K562 (cell line): Measurements from ENCODE around the gene THRSP. TPM values are rescaled to one million over a fixed set of nuclear protein-coding genes. Genes with fewer than 3 reads are reported as not detected.
A peak's percentile ranks its signal among the peaks of the same experiment; 100 is the strongest.

ENCODE experiments used
- ARID1B ChIP-seq: fragments of 450-650 bp; IDR thresholded peaks from 2 replicates; pipeline ENCODE4 v1.6.1; 2016; ENCODE audit warnings: antibody characterized with exemption, mild to moderate bottlenecking, inconsistent platforms
- C11orf30 ChIP-seq: fragments of 450-650 bp; IDR thresholded peaks from 2 replicates; pipeline ENCODE4 v1.6.1; 2016; ENCODE audit warnings: low read depth, mild to moderate bottlenecking
- DPF2 ChIP-seq: fragments of 450-650 bp; IDR thresholded peaks from 2 replicates; pipeline ENCODE4 v1.6.1; 2016
- GATAD2A ChIP-seq: fragments of 450-650 bp; IDR thresholded peaks from 2 replicates; pipeline ENCODE4 v1.6.1; 2017
- HDAC8 ChIP-seq: fragments of 450-650 bp; IDR thresholded peaks from 2 replicates; pipeline ENCODE4 v1.6.1; 2016; ENCODE audit warnings: mild to moderate bottlenecking, missing genetic modification characterization, moderate library complexity, missing compliant biosample characterization
- JUND ChIP-seq, 2 experiments: IDR thresholded peaks; 2 replicates in 1 of 2; 3 replicates in 1 of 2; pipeline ENCODE4 v1.6.1; 2011; ENCODE audit warnings: borderline replicate concordance in 2 of 2, low read depth in 2 of 2, low read length in 2 of 2, improper control_type of control experiment in 1 of 2, missing biosample characterization in 1 of 2, missing genetic modification characterization in 1 of 2, missing genetic modification reagents in 1 of 2
- MLLT1 ChIP-seq, 2 experiments: fragments of 450-650 bp; IDR thresholded peaks; 2 replicates each; pipeline ENCODE4 v1.6.1; 2016
- MYC ChIP-seq, 2 experiments: fragments of 250-450 bp in 1 of 2; sonication (Bioruptor Pico) in 1 of 2; IDR thresholded peaks; 2 replicates each; pipeline versions ENCODE4 v1.5.1 to v1.6.1; 2012 to 2021; ENCODE audit warnings: low read depth in 2 of 2, borderline replicate concordance in 1 of 2, improper control_type of control experiment in 1 of 2, low read length in 1 of 2, mild to moderate bottlenecking in 1 of 2, moderate library complexity in 1 of 2
- NCOR1 ChIP-seq: fragments of 450-650 bp; IDR thresholded peaks from 2 replicates; pipeline ENCODE4 v1.6.1; 2016; ENCODE audit warnings: mild to moderate bottlenecking, moderate library complexity
- OTX1 ChIP-seq: fragments of 450-650 bp; formaldehyde crosslinking; IDR thresholded peaks from 2 replicates; pipeline ENCODE4 v1.4.0; 2022; ENCODE audit warnings: mild to moderate bottlenecking
- ZNF311 ChIP-seq: fragments of 250-450 bp; sonication (Bioruptor Pico); IDR thresholded peaks from 2 replicates; pipeline ENCODE4 v1.4.0; 2020; ENCODE audit warnings: mild to moderate bottlenecking, moderate library complexity
- polyA plus RNA-seq, 8 experiments: library from polyadenylated mRNA; depleted of rRNA in 4 of 8; stranded (reverse) in 5 of 8; unstranded in 3 of 8; fragments of >200 nt; fragmentation: Nextera tagmentation in 2 of 8; fragmentation: Illumina TruSeq in 1 of 8; extraction: Ambion mirVana in 2 of 8; extraction: Trizol in 1 of 8; gene quantifications; 2 replicates each; pipeline versions ENCODE4 v1.2.1 to v1.2.3, GENCODE V29; 2011 to 2014; ENCODE audit warnings: inconsistent platforms in 1 of 8, missing spikeins in 1 of 8
- total RNA-seq, 7 experiments: library from RNA; depleted of rRNA in 6 of 7; stranded (reverse); fragments of >200 nt in 6 of 7; fragmentation: Illumina TruSeq in 2 of 7; extraction: Trizol in 2 of 7; gene quantifications; 2 replicates each; pipeline versions ENCODE4 v1.2.1 to v1.2.3, GENCODE V29; 2011 to 2021; ENCODE audit warnings: low replicate concordance in 1 of 7
- TF ChIP-seq, protein P1 (sequence below), 2 experiments: fragments of 250-450 bp in 1 of 2; fragments of 450-650 bp in 1 of 2; sonication (Bioruptor Pico) in 1 of 2; IDR thresholded peaks; 2 replicates each; pipeline versions ENCODE4 v1.6.1 to v1.8.0; 2016 to 2021; ENCODE audit warnings: mild to moderate bottlenecking in 2 of 2, moderate library complexity in 2 of 2, missing compliant biosample characterization in 1 of 2, missing genetic modification characterization in 1 of 2
- TF ChIP-seq, protein P2 (sequence below), 2 experiments: fragments of 450-650 bp; conservative IDR thresholded peaks; 2 replicates each; pipeline ENCODE4 v1.6.1; 2017; ENCODE audit warnings: mild to moderate bottlenecking in 2 of 2, moderate library complexity in 2 of 2
- TF ChIP-seq, protein P3 (sequence below), 2 experiments: fragments of 450-650 bp; formaldehyde crosslinking in 1 of 2; IDR thresholded peaks; 2 replicates each; pipeline versions ENCODE4 v1.4.0 to v1.6.1; 2014 to 2020; ENCODE audit warnings: mild to moderate bottlenecking in 2 of 2, borderline replicate concordance in 1 of 2, low read depth in 1 of 2

THRSP gene
- total and polyA plus RNA-seq, 9 of the 15 experiments (the other 6 are each of a cell fraction or from before 2014, with no cell fraction given), result 0.23 to 0.56 (median 0.31) TPM; not detected in 2

GRCh38 chr11:78034623-78035022, 29.0 kb upstream of the THRSP start (continued):
- TF ChIP-seq, protein P1, sequence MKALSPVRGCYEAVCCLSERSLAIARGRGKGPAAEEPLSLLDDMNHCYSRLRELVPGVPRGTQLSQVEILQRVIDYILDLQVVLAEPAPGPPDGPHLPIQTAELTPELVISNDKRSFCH (CRISPR knock-in tag; IDR thresholded peaks at IDR 0.05), result no peak
- TF ChIP-seq, protein P1 (tag; IDR thresholded peaks at IDR 0.05), result 0 out of 2 replicates have a peak, but pooled peaks have one; percentile 61
- TF ChIP-seq ZNF311 (CRISPR knock-in tag) (no peak), GATAD2A (no peak), DPF2 (peak; percentile 59), ARID1B (peak; percentile 37; the same call in 1 of the 2 replicates), MYC (IDR thresholded peaks at IDR 0.05; ENCODE audit: low read depth, low read length) (peak; percentile 62; the same call in 1 of the 2 replicates), MYC (CRISPR knock-in tag; IDR thresholded peaks at IDR 0.05; ENCODE audit: borderline replicate concordance, low read depth) (no peak), MLLT1 (IDR thresholded peaks at IDR 0.05) (no peak), NCOR1 (no peak), C11orf30 (peak; percentile 25; the same call in 1 of the 2 replicates), JUND (IDR thresholded peaks at IDR 0.05; ENCODE audit: borderline replicate concordance, low read depth, low read length) (peak; percentile 84), JUND (tag; IDR thresholded peaks at IDR 0.05; ENCODE audit: borderline replicate concordance, low read depth, low read length) (peak; percentile 78; the same call in 2 of the 3 replicates), HDAC8 (tag) (peak; percentile 83; the same call in 1 of the 2 replicates), OTX1 (no peak)
- TF ChIP-seq, protein P2, sequence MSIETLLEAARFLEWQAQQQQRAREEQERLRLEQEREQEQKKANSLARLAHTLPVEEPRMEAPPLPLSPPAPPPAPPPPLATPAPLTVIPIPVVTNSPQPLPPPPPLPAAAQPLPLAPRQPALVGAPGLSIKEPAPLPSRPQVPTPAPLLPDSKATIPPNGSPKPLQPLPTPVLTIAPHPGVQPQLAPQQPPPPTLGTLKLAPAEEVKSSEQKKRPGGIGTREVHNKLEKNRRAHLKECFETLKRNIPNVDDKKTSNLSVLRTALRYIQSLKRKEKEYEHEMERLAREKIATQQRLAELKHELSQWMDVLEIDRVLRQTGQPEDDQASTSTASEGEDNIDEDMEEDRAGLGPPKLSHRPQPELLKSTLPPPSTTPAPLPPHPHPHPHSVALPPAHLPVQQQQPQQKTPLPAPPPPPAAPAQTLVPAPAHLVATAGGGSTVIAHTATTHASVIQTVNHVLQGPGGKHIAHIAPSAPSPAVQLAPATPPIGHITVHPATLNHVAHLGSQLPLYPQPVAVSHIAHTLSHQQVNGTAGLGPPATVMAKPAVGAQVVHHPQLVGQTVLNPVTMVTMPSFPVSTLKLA (conservative IDR thresholded peaks at IDR 0.05), result peak; percentile 44 to 70; a peak in 3 of 4 replicates
- TF ChIP-seq, protein P3, sequence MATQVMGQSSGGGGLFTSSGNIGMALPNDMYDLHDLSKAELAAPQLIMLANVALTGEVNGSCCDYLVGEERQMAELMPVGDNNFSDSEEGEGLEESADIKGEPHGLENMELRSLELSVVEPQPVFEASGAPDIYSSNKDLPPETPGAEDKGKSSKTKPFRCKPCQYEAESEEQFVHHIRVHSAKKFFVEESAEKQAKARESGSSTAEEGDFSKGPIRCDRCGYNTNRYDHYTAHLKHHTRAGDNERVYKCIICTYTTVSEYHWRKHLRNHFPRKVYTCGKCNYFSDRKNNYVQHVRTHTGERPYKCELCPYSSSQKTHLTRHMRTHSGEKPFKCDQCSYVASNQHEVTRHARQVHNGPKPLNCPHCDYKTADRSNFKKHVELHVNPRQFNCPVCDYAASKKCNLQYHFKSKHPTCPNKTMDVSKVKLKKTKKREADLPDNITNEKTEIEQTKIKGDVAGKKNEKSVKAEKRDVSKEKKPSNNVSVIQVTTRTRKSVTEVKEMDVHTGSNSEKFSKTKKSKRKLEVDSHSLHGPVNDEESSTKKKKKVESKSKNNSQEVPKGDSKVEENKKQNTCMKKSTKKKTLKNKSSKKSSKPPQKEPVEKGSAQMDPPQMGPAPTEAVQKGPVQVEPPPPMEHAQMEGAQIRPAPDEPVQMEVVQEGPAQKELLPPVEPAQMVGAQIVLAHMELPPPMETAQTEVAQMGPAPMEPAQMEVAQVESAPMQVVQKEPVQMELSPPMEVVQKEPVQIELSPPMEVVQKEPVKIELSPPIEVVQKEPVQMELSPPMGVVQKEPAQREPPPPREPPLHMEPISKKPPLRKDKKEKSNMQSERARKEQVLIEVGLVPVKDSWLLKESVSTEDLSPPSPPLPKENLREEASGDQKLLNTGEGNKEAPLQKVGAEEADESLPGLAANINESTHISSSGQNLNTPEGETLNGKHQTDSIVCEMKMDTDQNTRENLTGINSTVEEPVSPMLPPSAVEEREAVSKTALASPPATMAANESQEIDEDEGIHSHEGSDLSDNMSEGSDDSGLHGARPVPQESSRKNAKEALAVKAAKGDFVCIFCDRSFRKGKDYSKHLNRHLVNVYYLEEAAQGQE (IDR thresholded peaks at IDR 0.05; ENCODE audit: borderline replicate concordance), result peak; percentile 32; the same call in 1 of the 2 replicates
- TF ChIP-seq, protein P3 (CRISPR knock-in tag; IDR thresholded peaks at IDR 0.05; ENCODE audit: low read depth), result no peak
